ENCODE measurements around the gene LRP1B. TPM values are rescaled to one million over a fixed set of nuclear protein-coding genes. Genes with fewer than 3 reads are reported as not detected.

The LRP1B gene
- total RNA-seq, 4 donors from 2014 or later, result 0.85 to 3.3 (median 1.1) TPM; not detected in 1

DNA sequence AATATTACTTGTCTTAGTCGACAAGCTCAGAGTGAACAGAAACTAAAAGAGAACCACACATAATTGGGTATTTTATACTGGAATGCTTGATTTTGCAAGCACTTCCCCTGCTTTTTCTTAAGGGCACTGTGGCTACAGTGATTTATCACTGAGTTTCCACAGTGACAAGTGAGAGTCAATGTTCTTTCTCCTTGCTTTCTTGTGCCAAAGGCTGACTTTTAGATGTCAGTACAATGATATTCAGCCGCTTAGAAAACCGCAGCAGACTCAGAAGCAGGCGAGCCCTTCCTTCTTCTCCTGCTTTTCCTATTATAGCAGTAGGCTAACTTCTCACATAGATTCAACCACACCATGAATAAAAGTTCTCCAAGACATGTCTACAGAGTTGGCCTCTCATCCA lies 1747.0 kb downstream of the LRP1B start:
- H3K4me1 ChIP-seq, result no peaks in the 10 kb centered on the region
- H3K36me3 ChIP-seq, result no peaks in the 10 kb centered on the region
- H3K27me3 ChIP-seq, result no peaks in the 10 kb centered on the region
- no peak overlapping the region for H3K4me3 ChIP-seq
- H3K27ac ChIP-seq, result no peak overlapping the region
- TF ChIP-seq, protein P1, sequence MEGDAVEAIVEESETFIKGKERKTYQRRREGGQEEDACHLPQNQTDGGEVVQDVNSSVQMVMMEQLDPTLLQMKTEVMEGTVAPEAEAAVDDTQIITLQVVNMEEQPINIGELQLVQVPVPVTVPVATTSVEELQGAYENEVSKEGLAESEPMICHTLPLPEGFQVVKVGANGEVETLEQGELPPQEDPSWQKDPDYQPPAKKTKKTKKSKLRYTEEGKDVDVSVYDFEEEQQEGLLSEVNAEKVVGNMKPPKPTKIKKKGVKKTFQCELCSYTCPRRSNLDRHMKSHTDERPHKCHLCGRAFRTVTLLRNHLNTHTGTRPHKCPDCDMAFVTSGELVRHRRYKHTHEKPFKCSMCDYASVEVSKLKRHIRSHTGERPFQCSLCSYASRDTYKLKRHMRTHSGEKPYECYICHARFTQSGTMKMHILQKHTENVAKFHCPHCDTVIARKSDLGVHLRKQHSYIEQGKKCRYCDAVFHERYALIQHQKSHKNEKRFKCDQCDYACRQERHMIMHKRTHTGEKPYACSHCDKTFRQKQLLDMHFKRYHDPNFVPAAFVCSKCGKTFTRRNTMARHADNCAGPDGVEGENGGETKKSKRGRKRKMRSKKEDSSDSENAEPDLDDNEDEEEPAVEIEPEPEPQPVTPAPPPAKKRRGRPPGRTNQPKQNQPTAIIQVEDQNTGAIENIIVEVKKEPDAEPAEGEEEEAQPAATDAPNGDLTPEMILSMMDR (IDR thresholded peaks at IDR 0.05), result no peak
- no peak for TF ChIP-seq POLR2A (IDR thresholded peaks at IDR 0.05)
- DNase-seq, result no peak
- no peaks in the 10 kb centered on the region for H3K9me3 ChIP-seq

DNA sequence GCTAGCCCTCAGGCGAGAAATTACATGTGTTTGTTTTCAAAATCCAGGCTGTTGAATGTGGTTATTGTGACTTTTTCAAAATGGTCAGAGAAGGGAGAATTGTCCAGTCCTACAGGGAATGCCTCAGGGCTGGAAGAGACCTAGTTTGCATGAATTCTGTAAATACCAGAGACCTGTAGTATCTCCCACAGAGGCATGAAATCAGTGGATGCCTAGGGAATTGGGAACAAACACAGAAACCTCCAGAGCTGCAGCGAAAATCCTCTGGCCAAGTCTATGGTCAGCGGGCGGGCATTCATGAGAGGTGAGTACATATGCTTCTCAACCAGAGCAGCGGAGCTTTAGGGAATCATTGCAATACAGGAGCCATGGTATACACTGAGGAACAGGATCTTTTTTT lies 1754.1 kb downstream of the LRP1B start:
- TF ChIP-seq POLR2A (IDR thresholded peaks at IDR 0.05), result no peak
- TF ChIP-seq, protein P1 (IDR thresholded peaks at IDR 0.05), result no peak
- no peaks in the 10 kb centered on the region for H3K36me3 ChIP-seq
- no peak for DNase-seq
- H3K4me1 ChIP-seq, result no peaks in the 10 kb centered on the region
- H3K27me3 ChIP-seq, result no peaks in the 10 kb centered on the region
- no peak overlapping the region for H3K4me3 ChIP-seq
- no peak overlapping the region for H3K27ac ChIP-seq
- no peaks in the 10 kb centered on the region for H3K9me3 ChIP-seq

DNA sequence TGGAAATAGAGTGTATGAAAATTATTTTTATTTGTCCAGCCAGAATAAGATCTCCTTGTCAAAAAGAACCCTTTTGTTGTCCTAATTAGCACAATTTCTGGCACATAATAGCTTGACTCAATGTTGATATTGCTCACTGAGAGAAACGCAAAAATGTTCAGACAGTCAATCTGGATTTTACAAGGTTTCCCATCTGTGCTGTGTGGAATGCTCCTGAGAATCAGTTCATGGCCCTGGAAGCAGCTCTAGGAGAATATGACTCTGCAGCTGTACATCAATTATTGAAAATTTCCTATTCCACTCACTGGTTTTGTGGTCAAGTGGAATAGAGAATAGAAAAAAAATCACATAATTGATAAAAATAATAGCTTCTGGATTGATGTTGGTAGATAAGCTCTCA lies 1767.7 kb downstream of the LRP1B start:
- Histone ChIP-seq H3K36me3 (no peaks in the 10 kb centered on the region), H3K4me3 (no peak overlapping the region), H3K4me1 (no peaks in the 10 kb centered on the region), H3K27ac (no peak overlapping the region), H3K9me3 (no peaks in the 10 kb centered on the region), H3K27me3 (no peaks in the 10 kb centered on the region)
- TF ChIP-seq POLR2A (IDR thresholded peaks at IDR 0.05), result no peak
- TF ChIP-seq, protein P1 (IDR thresholded peaks at IDR 0.05), result no peak
- no peak for DNase-seq

DNA sequence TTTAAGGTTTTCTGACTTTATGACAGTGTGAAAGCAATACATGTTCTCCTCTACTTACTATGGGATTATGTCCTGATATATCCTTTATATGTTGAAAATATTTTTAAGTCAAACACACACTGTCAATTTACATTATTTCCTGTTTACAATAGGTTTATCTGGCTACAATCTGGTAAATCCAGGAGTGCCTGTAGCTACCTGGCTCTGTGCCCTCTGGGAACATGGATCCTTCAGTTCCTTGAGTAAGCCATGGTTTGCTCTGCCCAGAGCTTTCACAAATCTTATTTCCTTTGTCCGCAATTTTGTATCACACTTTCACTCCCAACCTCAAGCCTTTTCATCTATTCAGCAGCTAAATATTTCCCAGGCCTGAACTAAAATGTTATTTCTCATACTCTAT lies 1768.5 kb downstream of the LRP1B start:
- Histone ChIP-seq H3K36me3 (no peaks in the 10 kb centered on the region), H3K4me3 (no peak overlapping the region), H3K27me3 (no peaks in the 10 kb centered on the region), H3K27ac (no peak overlapping the region), H3K9me3 (no peaks in the 10 kb centered on the region), H3K4me1 (no peaks in the 10 kb centered on the region)
- DNase-seq, result no peak
- no peak for TF ChIP-seq POLR2A (IDR thresholded peaks at IDR 0.05)
- TF ChIP-seq, protein P1 (IDR thresholded peaks at IDR 0.05), result no peak

DNA sequence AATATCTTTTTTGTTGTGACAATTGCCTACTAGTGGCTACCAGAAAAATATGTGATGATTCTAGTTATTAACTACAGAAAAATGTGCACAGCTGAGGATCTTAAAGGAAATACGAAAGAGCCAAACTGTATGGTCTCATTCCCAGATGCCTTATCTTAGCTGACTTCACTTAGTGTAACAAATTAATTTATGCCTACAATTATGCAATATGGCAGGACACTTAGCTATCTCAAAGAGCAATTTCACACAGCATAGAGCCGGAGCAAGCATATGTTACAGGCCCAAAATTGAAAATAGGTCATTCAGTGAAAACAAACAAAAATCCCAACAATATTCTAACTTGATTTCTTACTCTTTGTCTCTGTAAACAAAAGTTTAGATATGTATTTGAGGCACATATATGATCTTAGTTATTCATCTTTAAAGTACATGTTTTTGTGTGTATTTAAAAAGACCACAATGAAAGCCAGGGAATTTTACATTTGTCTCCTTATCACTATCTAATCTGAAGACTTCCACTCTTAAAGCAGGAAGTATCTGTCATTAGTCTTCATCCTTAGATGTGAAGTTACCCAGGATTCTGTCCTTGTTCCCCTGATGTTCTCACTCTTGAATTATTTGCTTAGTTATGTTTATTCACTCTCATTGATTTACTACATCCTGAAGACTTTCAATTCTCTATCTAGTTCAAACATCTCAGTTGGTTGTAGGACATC lies 1771.6 kb downstream of the LRP1B start:
- no peaks in the 10 kb centered on the region for H3K9me3 ChIP-seq
- H3K4me1 ChIP-seq, result no peaks in the 10 kb centered on the region
- no peaks in the 10 kb centered on the region for H3K36me3 ChIP-seq
- no peak for DNase-seq
- TF ChIP-seq POLR2A (IDR thresholded peaks at IDR 0.05), result no peak
- TF ChIP-seq, protein P1 (IDR thresholded peaks at IDR 0.05), result no peak
- no peak overlapping the region for H3K4me3 ChIP-seq
- H3K27me3 ChIP-seq, result no peaks in the 10 kb centered on the region
- H3K27ac ChIP-seq, result no peak overlapping the region

Data from Peyer's patch (tissue), 4 donors.